ENCODE results near the gene LUZP2. TPM values are rescaled to one million over a fixed set of nuclear protein-coding genes. Genes with fewer than 3 reads are reported as not detected.
"Not testable (repeated sequence)": the region's sequence is repeated elsewhere in the genome, so short reads cannot be mapped to it uniquely, and the experiment has no call there.

LUZP2 gene
- total RNA-seq, 3 donors from 2014 or later = not detected

GRCh38 chr11:24872651-24873311 is 375.9 kb downstream of the LUZP2 start:
- DNase-seq (no peak), ATAC-seq (no peak)
- no peak overlapping the region for H3K4me3 Mint-ChIP-seq
- no peaks in the 10 kb centered on the region for H3K27me3 Mint-ChIP-seq (ENCODE audit: low read depth)
- H3K9me3 Mint-ChIP-seq = peaks cover 11% of the 10 kb centered on the region
- no peaks in the 10 kb centered on the region for H3K36me3 Mint-ChIP-seq (ENCODE audit: insufficient read depth)
- H3K4me1 Mint-ChIP-seq (ENCODE audit: low read depth) = no peaks in the 10 kb centered on the region

GRCh38 chr11:24880962-24881361 is 384.1 kb downstream of the LUZP2 start:
- Mint-ChIP-seq H3K36me3 (ENCODE audit: insufficient read depth) (no peaks in the 10 kb centered on the region), H3K27me3 (ENCODE audit: low read depth) (no peaks in the 10 kb centered on the region), H3K4me3 (no peak overlapping the region), H3K4me1 (ENCODE audit: low read depth) (no peaks in the 10 kb centered on the region), H3K9me3 (peaks cover 16% of the 10 kb centered on the region)
- DNase-seq = no peak
- no peak for ATAC-seq

GRCh38 chr11:24885580-24886173 is 388.8 kb downstream of the LUZP2 start:
- DNase-seq = no peak
- ATAC-seq = no peak
- no peaks in the 10 kb centered on the region for H3K4me1 Mint-ChIP-seq (ENCODE audit: low read depth)
- no peaks in the 10 kb centered on the region for H3K9me3 Mint-ChIP-seq
- no peaks in the 10 kb centered on the region for H3K36me3 Mint-ChIP-seq (ENCODE audit: insufficient read depth)
- no peak overlapping the region for H3K4me3 Mint-ChIP-seq
- H3K27me3 Mint-ChIP-seq (ENCODE audit: low read depth) = no peaks in the 10 kb centered on the region

- Mint-ChIP-seq H3K36me3 (ENCODE audit: insufficient read depth) (no peaks in the 10 kb centered on the region), H3K4me3 (no peak overlapping the region), H3K9me3 (no peaks in the 10 kb centered on the region), H3K4me1 (ENCODE audit: low read depth) (no peaks in the 10 kb centered on the region), H3K27me3 (ENCODE audit: low read depth) (no peaks in the 10 kb centered on the region)
- ATAC-seq (no peak), DNase-seq (no peak)
These were observed 390.2 kb downstream of the LUZP2 start for GRCh38 chr11:24886880-24887619.

DNA sequence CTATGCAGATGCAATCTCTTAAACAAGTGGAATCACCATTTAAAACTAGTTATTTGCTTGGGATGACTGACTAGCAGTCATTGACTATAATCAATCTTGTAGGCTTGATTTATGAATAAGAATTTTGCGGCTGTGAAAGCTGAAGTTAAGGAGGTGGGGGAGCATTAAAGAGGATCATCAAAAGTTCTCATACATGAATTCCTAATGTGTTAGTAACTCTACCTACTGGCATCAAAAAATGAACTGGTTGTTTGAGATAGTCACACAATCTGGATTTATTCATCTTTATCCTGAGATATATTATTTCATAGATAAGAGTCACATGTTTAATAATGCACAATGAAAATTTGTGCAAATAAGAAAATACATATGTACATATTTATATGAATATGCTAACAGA is 393.6 kb downstream of the LUZP2 start:
- DNase-seq = no peak
- H3K27me3 Mint-ChIP-seq (ENCODE audit: low read depth) = no peaks in the 10 kb centered on the region
- H3K36me3 Mint-ChIP-seq (ENCODE audit: insufficient read depth) = no peaks in the 10 kb centered on the region
- no peak for ATAC-seq
- peaks cover 4% of the 10 kb centered on the region for H3K9me3 Mint-ChIP-seq
- H3K4me3 Mint-ChIP-seq = no peak overlapping the region
- no peaks in the 10 kb centered on the region for H3K4me1 Mint-ChIP-seq (ENCODE audit: low read depth)

GRCh38 chr11:24891845-24892492 is 395.1 kb downstream of the LUZP2 start:
- H3K9me3 Mint-ChIP-seq, ATAC-seq, H3K4me3 Mint-ChIP-seq: not testable (repeated sequence)

GRCh38 chr11:24896118-24896835 is 399.4 kb downstream of the LUZP2 start:
- Mint-ChIP-seq H3K4me1 (ENCODE audit: low read depth) (peaks cover 2% of the 10 kb centered on the region), H3K27me3 (ENCODE audit: low read depth) (no peaks in the 10 kb centered on the region), H3K36me3 (ENCODE audit: insufficient read depth) (no peaks in the 10 kb centered on the region), H3K9me3 (peaks cover 9% of the 10 kb centered on the region), H3K4me3 (no peak overlapping the region)
- DNase-seq = no peak
- ATAC-seq = no peak

More at GRCh38 chr11:24891845-24892492, 395.1 kb downstream of the LUZP2 start:
- not testable (repeated sequence) for H3K4me1 Mint-ChIP-seq (ENCODE audit: low read depth); DNase-seq; H3K36me3 Mint-ChIP-seq (ENCODE audit: insufficient read depth); H3K27me3 Mint-ChIP-seq (ENCODE audit: low read depth)

GRCh38 chr11:24900514-24900913 is 403.7 kb downstream of the LUZP2 start:
- Mint-ChIP-seq H3K27me3 (ENCODE audit: low read depth) (no peaks in the 10 kb centered on the region), H3K4me1 (ENCODE audit: low read depth) (peaks cover 2% of the 10 kb centered on the region), H3K4me3 (no peak overlapping the region), H3K9me3 (peaks cover 4% of the 10 kb centered on the region), H3K36me3 (ENCODE audit: insufficient read depth) (no peaks in the 10 kb centered on the region)
- DNase-seq = no peak
- ATAC-seq = no peak

- H3K4me3 Mint-ChIP-seq = no peak overlapping the region
- no peaks in the 10 kb centered on the region for H3K27me3 Mint-ChIP-seq (ENCODE audit: low read depth)
- DNase-seq (no peak), ATAC-seq (no peak)
- no peaks in the 10 kb centered on the region for H3K9me3 Mint-ChIP-seq
- peaks cover 2% of the 10 kb centered on the region for H3K4me1 Mint-ChIP-seq (ENCODE audit: low read depth)
- no peaks in the 10 kb centered on the region for H3K36me3 Mint-ChIP-seq (ENCODE audit: insufficient read depth)
These were observed 404.2 kb downstream of the LUZP2 start for GRCh38 chr11:24900960-24901549.

DNA sequence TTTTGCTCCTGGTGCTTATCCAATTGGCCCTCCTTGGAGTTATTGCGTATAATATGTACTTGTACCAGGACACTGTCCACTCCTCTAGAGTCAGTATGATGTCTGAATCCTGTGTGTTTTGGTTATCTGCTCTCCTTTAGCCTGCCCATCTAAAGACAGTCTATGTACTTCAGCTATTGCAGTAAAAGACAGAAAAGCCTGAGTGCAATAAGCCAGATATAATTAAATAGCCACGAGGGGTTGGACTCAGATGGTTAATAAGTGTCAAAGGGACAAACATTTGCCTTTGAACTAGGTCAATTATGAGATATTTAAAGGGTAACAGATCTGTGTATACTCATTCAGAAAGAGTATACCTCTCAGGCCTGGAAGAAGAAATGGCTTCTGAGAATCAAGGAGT is 406.7 kb downstream of the LUZP2 start:
- no peak for DNase-seq
- peaks cover 6% of the 10 kb centered on the region for H3K9me3 Mint-ChIP-seq
- no peak for ATAC-seq
- H3K4me1 Mint-ChIP-seq (ENCODE audit: low read depth) = peaks cover 2% of the 10 kb centered on the region
- H3K36me3 Mint-ChIP-seq (ENCODE audit: insufficient read depth) = no peaks in the 10 kb centered on the region
- no peaks in the 10 kb centered on the region for H3K27me3 Mint-ChIP-seq (ENCODE audit: low read depth)
- H3K4me3 Mint-ChIP-seq = no peak overlapping the region

DNA sequence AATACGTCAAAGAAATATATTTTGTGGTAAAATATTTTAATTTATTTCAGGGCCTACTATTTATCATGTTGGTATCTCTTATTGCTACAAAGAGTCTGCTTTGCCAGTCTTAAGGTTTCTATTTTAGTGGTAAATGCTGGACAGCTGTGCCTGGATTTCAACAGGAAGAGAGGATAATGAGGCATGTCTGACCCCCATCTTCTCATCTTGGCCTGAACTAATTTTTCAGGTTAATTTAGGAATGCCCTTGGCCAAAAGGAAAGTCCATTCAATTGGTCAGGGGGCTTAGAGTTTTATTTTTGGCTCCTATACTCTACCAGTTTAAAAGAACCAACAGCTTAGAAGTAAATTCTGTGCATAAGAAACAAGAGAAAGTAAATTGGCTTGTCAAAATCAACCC is 428.2 kb downstream of the LUZP2 start:
- DNase-seq = no peak
- H3K9me3 Mint-ChIP-seq = peaks cover 16% of the 10 kb centered on the region
- H3K4me3 Mint-ChIP-seq = no peak overlapping the region
- no peaks in the 10 kb centered on the region for H3K4me1 Mint-ChIP-seq (ENCODE audit: low read depth)
- no peaks in the 10 kb centered on the region for H3K27me3 Mint-ChIP-seq (ENCODE audit: low read depth)
- no peak for ATAC-seq
- H3K36me3 Mint-ChIP-seq (ENCODE audit: insufficient read depth) = no peaks in the 10 kb centered on the region

- Mint-ChIP-seq H3K27me3 (ENCODE audit: low read depth) (no peaks in the 10 kb centered on the region), H3K9me3 (peaks cover 14% of the 10 kb centered on the region), H3K4me1 (ENCODE audit: low read depth) (no peaks in the 10 kb centered on the region), H3K4me3 (no peak overlapping the region), H3K36me3 (ENCODE audit: insufficient read depth) (no peaks in the 10 kb centered on the region)
- DNase-seq (no peak), ATAC-seq (no peak)
These were observed 435.5 kb downstream of the LUZP2 start for GRCh38 chr11:24932110-24933000.

Measured in activated T-cell treated with anti-CD3 and anti-CD28 coated beads, Interleukin-2, amount 50 U/mL, for 4 hours (primary cell).